GM12892 (cell line): ENCODE measurements around the gene TBC1D14.

Experiments
- POLR2A ChIP-seq: IDR thresholded peaks from 2 replicates; pipeline ENCODE4 v1.6.1; 2011; ENCODE audit warnings: low read depth, low read length, control low read depth
- POLR2AphosphoS5 ChIP-seq: IDR thresholded peaks from 2 replicates; pipeline ENCODE4 v1.6.1; 2011; ENCODE audit warnings: low read depth, low read length, control low read depth
- TAF1 ChIP-seq: IDR thresholded peaks from 2 replicates; pipeline ENCODE4 v1.6.1; 2011; ENCODE audit warnings: low read depth, mild to moderate bottlenecking, control low read depth, low read length, borderline replicate concordance

DNA sequence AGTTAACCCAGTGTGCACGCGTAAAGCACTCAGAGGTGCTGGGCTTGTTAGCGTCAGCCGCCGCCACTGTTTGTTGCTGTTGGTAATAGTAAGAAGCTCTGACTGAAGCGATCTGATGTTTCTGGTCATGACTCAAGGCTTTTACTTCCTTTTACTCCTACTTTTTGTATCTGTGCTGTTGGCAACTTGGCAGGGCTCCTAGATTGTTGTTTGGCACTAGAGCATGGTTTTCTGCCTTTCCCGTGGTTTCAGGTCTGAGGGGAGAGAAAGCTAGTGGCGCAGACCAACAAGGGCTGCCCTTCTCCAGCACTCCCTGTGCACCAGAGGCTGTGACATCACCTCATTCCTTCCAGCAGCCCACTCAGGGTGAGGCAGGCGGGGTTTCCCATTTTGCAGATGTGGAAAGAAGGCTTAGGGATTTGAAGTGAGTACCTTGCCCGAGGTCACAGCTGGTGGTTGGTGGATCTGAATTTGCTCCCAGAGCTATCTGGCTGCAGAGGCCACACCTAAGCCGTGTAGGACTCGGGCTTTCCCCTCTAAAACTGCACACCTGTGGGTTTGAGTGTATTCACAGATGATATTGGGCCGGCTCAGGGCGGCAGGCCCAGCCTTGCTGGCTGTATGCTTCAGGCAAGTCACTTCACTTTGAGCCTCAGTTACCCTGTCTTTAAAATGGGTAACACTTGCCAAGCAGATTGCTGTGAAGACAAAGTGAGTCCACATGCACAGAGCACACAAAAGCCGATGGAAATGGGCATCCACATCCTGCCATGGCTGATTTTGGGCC lies 82.3 kb downstream of the TBC1D14 start:
- no peak for TF ChIP-seq POLR2AphosphoS5
- TF ChIP-seq POLR2A, result no peak
- TF ChIP-seq TAF1, result no peak
